Hepatic stellate cell (primary cell): ENCODE measurements around the gene PRR35.

Experiments used
- DNase-seq: peaks from one replicate; pipeline ENCODE4 v3.0.0; 2011; ENCODE audit warnings: low spot score

The PRR35 gene

DNA sequence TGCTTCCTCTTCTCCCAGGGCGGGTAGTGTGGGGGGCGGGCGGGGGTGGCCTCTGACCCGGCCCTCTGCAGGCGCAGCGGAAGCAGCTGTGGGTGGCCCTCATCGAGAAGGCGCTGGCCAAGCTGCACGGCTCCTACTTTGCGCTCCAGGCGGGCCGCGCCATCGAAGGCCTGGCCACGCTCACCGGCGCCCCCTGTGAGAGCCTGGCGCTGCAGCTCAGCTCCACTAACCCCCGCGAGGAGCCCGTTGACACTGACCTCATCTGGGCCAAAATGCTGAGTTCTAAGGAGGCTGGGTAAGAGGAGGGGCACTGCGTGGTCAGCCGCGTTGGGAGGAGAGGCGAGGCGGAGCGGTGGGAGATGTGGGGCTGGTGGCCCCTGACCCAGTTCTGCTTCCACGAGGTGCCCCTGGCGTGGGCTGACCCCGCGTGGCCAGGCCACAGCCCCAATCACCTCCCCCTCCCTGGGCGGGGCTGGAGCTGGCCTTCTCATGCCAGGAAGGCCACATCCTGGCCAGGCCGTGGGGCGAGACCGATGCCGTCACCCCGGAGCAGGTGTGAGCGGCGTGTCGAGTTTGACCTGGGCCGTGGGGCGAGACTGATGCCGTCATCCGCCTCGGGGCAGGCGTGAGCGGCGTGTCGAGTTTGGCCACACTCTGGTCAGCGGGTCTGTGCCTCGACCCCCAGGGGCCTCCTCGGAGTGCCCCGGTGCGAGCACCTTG lies 10.5 kb upstream of the PRR35 start:
- no peak for DNase-seq

DNA sequence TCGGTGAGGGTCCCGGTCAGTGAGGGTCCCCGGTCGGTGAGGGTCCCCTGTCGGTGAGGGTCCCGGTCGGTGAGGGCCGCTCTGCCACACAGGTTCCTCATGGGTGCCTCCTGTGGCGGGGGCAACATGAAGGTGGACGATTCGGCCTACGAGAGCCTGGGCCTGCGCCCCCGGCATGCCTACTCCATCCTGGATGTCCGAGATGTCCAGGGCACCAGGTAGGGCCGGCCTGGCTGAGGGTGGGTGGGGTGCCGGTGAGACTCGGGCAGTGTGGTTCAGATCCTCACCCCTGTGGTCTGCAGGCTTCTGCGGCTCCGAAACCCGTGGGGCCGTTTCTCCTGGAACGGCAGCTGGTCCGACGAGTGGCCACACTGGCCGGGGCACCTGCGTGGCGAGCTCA lies 9.0 kb upstream of the PRR35 start:
- no peak for DNase-seq

GRCh38 chr16:552171-552570 lies 8.0 kb upstream of the PRR35 start:
- no peak for DNase-seq

DNA sequence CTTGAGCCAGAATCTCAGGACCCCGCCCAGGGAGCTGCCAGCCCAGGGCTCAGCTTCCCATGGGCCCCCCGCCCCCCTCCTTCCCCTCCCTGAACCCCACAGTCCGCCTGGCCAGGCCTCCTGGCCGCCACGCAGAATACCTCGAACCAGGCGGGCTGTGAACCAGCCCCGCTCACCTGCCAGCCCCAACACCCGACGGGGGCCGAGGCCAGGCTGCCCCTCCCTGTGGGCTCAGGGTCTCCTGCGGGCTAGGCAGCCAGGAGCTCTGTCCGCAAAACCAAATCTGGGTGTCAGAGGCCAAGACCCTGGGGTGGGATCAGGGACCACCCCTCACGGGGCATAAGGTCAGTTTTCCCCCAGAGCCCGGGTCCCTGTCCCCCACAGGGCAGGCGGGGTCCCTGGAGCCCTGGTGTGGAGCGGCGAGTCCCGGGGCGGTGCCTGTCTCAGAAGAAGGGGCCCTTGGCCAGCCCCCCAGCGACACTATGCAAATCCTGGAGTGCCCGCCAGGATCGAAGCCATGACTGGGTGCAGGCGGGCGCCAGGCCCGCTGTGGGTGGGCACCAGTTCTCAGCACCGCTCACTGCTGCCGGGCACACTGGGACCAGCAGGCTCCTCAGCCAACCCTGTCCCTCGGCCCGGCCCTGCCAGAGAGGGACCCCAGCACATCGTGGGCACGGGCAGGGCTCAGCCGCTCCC lies 6.4 kb upstream of the PRR35 start:
- DNase-seq: no peak

DNA sequence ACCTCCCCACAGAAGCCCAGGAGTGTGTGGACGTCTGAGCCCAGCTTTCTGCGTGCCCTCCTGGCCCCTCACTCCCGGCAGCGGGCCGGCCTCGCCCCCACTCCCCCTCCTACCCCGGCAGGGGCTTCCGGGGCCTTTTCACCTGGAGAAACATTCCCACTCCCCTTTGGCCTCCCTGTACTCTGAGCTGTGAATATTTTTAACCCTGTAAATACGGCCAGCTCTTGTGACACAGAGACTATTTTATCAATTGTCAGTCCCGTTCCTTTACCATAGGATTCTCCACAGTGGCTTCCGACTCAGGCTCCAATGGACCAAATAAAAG lies 5.9 kb upstream of the PRR35 start:
- no peak for DNase-seq

DNA sequence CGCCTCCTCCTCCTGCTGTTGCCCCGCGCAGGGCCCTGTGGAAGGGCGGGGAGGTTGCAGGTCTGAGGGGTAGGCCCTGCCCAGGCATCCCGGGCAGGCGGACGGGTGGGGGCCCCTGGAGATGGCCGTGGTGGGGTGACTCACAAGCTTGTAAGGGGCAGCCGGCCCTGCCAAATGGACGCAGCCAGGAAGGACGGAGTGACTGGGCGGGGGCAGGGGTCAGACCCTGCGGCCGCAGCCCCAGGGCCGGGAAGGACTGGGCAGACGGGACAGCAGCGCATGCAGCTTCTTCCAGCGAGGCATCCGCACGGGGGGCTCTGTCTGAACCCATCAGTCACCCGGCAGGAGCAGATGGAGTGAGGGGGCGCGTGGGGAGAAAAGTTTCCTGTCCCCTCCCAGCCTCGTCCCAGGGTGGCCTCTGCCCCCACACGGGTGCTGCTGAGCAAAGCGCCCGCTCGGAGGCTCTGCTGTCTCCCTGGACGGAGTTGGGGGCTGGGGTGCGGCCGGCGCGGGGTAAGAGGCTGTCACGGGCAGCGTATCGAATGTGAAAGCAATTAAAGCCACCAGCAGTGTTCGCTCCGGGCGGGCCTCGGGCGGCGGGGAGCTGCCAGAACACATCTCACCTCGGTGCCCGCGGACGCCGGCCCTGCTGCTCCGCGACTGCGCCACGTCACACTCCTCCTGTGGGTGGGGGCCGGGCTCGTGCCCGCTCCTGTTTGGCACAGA lies 5.4 kb upstream of the PRR35 start:
- no peak for DNase-seq

- no peak for DNase-seq
Observed at GRCh38 chr16:555528-556473, 4.4 kb upstream of the PRR35 start.

DNA sequence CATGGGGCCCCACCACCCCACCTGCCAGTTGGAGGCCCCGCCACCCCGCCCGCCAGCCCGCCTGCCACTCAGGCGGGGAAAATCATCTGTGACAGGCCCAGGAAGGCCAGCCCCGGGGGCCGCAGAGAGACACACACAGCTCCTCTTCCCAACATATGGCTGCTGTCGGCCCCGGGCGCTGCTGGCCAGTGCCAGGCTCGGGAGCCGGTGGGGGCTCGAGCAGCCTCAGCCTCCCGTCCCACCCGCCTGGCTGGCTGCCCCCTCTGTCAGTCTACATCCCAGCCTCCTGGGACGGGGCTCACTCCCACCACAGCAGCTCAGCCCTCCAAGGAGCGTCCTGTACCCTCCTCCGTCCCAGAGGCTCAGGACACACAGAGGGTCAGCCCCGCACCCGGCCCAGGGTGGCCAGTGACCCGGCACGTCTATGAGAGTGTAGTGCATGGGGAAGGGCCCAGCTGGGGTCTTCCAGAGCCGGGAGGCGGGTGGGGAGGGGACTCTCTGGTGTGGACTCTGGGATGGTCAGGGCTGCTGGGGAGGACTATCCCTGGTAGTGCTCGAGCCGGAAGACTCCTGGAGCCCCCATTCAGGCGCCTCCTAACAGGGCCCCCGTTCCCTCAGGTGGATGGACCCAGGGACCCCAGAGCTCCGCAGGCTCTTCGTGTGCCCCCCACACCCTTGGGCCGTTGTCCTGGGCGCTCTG lies 3.6 kb upstream of the PRR35 start:
- DNase-seq: no peak

DNA sequence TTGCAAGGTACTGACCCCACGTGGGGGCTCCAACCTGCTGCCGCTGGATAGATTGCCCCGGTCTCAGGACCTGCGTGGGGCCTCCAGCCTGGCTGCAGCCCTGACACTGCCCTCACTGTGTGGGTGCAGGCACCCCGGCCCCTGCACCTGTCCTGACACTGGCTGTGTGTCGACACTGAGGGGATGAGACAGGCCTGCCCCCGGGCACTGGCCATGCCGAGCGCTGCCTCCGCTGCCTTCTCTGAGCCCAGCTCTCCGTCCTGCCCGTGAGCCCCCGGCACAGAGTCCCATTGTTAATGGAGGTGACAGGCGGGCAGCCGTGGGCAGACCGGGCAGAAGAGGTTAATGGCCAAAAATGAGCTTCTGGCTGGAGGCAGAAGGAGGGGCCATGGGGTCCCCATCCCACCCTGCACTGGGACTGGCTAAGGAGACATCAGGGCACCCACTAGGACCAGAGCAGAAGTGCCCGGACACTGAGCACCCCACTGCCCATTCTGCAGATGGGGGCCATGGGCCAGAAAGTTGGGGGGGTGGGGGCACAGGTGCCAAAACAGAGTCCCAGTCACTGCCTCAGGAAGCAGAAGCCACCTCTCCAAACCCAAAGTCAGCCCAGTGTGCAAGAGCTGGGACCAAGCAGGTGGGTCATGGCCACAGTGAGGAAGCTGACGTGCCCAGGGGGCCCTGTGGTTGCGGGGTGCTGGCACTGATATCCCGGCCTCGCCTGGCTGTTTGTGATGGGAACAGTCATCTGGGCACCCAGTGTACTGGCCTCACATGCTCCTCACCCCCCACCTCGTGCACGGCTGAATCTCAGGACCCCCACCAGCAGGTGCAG lies 2.5 kb upstream of the PRR35 start:
- no peak for DNase-seq

GRCh38 chr16:558298-559020 lies 1.7 kb upstream of the PRR35 start:
- no peak for DNase-seq

- DNase-seq: no peak
Observed at GRCh38 chr16:559021-559380, 1.2 kb upstream of the PRR35 start.

DNA sequence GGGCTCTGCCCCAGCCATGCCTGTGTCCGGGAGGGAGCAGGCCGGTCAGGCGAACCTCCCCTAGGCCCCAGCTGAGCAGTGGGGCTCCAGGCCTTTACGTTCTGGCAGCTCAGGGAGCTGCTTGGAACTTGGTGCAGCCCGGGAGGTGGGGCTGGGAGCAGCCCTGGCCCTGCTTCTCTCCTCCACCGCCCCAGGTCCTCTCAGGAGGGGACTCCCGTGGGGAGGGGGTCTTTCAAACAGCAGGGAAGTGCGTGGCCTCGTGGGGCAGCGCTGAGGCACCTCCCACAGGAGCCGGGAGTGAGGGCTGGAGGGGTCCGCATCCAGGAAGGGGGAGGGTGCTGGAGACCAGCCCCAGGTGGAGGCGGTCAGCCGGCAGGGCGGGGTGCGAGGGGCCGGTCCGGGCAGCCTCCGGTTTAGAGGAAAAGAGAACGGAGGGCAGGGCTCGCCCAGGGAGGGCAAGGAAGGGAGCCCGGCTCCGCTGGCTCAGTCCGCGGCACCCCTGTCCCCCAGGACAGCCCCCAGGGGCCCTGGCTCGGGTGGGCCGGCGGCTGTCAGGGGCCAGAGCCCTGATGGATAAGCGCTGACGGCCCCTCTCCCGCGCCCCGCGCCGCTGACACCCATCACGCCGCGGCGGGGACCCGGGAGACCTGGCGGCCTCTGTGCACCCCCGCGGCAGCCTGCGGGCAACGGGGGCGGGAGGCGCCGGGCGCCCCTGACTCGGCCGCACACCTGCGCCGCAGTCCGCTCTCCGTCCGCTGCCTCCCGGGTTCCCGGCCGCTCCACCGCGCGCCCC lies 587 bp upstream of the PRR35 start:
- DNase-seq: no peak

DNA sequence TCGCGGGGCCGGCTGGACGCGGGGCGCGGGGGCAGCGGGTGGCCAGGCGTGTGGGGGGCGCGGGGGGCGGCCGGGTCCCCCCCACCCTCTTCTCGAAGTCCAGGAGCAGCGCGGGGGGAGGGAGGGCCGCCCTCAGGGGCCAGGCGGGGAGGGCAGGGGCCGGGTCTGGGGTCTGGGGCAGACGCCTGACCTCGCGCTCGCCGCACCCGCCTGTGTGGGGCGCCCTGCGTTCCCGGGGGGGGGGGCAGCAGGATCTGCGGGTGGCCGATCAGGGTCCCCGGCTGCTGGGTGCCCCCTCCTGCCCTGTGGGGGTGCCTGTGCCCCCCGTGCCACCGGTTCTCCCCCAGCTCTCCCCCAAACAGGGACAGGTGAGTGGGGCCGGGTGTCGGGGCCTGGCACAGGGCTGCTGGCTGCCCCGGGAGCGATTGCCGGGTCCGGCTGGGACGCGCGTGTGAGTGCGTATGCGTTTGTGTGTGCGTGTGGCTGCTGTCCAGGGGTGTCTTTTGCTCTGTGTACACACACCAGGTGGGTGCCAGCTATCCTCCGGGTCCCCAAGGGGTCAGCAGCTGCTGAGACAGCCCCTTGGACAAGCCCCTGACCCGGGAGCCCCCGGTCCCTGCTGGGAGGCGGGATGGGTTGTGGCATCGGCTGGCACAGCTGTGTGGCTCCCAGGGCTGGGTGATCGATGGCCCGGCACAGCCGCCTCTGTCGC lies 663 bp downstream of the PRR35 start:
- DNase-seq: no peak

DNA sequence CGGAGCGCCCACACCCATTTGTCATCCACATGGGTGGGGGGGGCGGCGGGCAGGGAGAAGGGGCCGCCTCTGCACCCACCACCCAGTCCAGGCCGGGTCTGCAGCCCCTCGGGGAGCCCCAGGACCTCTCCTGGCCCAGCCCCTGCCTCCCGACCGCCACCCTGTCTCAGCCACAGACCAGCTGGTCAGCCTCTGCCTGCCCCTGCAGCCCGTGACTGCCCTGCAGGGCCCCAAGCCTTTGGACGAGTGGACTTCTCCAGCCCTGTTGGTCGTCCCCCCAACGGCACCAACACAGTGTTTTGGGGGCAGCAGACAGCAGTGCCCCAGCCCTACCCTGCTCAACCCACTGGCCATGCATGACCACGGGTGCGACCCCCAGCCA lies 1.2 kb downstream of the PRR35 start:
- DNase-seq: no peak

DNA sequence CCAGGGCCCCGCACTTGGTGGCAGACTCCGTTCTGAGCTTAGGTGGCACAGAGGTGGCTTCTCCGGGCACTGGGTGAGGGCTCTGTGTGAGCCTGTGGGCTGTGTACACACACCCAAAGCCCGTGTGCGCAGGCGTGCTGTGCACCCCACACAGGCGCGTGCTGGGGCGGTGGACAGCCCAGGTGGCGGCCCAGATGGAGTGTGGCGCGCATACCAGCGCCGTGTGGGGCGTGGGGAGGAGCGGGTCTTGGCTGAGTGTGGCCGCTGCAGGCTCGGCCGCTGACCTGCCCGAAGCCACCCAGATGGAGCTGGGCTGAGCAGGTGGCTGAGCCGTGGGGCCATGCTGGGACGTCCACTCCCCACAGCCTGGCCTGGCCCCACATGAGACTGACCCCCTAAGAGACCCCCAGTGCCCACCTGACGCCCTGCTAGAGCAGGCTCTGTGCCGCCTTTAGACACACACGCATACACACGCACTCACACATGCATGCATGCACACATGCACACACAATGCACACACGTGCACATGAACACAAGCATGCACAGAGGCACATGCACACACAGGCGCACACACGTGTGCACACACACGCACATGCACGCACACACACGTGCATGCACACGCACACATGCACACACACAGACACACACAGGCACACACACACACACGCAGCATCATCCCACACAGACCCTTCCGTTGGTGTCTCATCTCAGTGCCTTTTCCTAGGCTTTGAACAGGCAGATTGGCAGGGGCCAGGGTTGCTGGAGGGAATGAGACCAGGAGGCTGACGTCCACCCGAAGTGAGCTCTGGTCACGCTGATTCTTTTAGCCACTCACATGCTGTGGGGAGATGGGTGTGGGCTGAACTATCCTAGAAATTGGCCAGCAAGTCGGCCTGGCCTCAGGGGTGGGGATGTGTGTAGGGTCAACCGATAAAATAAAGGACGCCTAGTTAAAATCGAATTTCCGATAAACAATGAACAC lies 2.1 kb downstream of the PRR35 start:
- DNase-seq: no peak

DNA sequence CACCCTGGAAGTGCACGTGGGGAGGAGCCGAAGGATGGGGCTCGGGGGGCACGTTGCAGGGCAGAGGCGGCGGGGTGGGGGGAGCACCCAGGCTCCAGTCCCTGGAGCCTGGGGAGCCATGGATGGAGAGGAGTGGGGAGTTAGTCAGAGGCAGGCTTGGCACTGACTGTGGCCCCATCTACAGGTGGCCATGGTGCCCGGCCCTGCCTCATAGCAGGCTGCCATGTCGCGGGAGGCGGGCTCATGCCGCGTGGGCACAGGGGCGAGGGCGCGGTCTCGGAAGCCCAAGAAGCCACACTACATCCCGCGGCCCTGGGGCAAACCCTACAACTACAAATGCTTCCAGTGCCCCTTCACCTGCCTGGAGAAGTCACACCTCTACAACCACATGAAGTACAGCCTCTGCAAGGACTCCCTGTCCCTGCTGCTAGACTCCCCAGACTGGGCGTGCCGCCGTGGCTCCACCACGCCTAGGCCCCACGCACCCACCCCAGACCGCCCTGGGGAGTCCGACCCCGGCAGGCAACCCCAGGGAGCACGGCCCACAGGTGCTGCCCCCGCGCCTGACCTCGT lies 3.0 kb downstream of the PRR35 start:
- DNase-seq: no peak
